ENCODE measurements around the gene SLC22A23. TPM values are rescaled to one million over a fixed set of nuclear protein-coding genes. Genes with fewer than 3 reads are reported as not detected.

The SLC22A23 gene
- total RNA-seq, 1 donor from 2014 or later, result 19.2 TPM

GRCh38 chr6:3422435-3423070 lies 34.3 kb downstream of the SLC22A23 start:
- Histone ChIP-seq H3K4me1 (no peaks in the 10 kb centered on the region), H3K4me3 (no peak overlapping the region), H3K27me3 (no peaks in the 10 kb centered on the region), H3K9me3 (no peaks in the 10 kb centered on the region), H3K36me3 (no peaks in the 10 kb centered on the region), H3K27ac (no peak overlapping the region)
- TF ChIP-seq, protein P1, sequence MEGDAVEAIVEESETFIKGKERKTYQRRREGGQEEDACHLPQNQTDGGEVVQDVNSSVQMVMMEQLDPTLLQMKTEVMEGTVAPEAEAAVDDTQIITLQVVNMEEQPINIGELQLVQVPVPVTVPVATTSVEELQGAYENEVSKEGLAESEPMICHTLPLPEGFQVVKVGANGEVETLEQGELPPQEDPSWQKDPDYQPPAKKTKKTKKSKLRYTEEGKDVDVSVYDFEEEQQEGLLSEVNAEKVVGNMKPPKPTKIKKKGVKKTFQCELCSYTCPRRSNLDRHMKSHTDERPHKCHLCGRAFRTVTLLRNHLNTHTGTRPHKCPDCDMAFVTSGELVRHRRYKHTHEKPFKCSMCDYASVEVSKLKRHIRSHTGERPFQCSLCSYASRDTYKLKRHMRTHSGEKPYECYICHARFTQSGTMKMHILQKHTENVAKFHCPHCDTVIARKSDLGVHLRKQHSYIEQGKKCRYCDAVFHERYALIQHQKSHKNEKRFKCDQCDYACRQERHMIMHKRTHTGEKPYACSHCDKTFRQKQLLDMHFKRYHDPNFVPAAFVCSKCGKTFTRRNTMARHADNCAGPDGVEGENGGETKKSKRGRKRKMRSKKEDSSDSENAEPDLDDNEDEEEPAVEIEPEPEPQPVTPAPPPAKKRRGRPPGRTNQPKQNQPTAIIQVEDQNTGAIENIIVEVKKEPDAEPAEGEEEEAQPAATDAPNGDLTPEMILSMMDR (IDR thresholded peaks at IDR 0.05), result no peak
- intact Hi-C loops (cut with DNase I), result no loop called here
- DNase-seq, result no peak
- no peak for ATAC-seq

- no peaks in the 10 kb centered on the region for H3K27me3 ChIP-seq
- no peaks in the 10 kb centered on the region for H3K9me3 ChIP-seq
- intact Hi-C loops (cut with DNase I), result no loop called here
- no peak for DNase-seq
- H3K27ac ChIP-seq, result no peak overlapping the region
- H3K36me3 ChIP-seq, result no peaks in the 10 kb centered on the region
- TF ChIP-seq, protein P1 (IDR thresholded peaks at IDR 0.05), result no peak
- no peaks in the 10 kb centered on the region for H3K4me1 ChIP-seq
- ATAC-seq, result no peak
- H3K4me3 ChIP-seq, result no peak overlapping the region
Measured at GRCh38 chr6:3421791-3422434, 34.9 kb downstream of the SLC22A23 start.

- intact Hi-C loops (cut with DNase I), result no loop called here
- Histone ChIP-seq H3K9me3 (no peaks in the 10 kb centered on the region), H3K36me3 (no peaks in the 10 kb centered on the region), H3K4me1 (no peaks in the 10 kb centered on the region), H3K27me3 (no peaks in the 10 kb centered on the region), H3K27ac (no peak overlapping the region), H3K4me3 (no peak overlapping the region)
- ATAC-seq (no peak), DNase-seq (no peak)
- TF ChIP-seq, protein P1 (IDR thresholded peaks at IDR 0.05), result no peak
Measured at GRCh38 chr6:3421143-3421542, 35.7 kb downstream of the SLC22A23 start.

- no peak for DNase-seq
- TF ChIP-seq, protein P1 (IDR thresholded peaks at IDR 0.05), result no peak
- Histone ChIP-seq H3K9me3 (no peaks in the 10 kb centered on the region), H3K4me1 (peaks cover 4% of the 10 kb centered on the region), H3K4me3 (no peak overlapping the region), H3K27me3 (no peaks in the 10 kb centered on the region), H3K36me3 (no peaks in the 10 kb centered on the region), H3K27ac (peak overlapping the region; percentile 6)
- peak; percentile 44 for ATAC-seq
- intact Hi-C loops (cut with DNase I), result no loop called here
Measured at GRCh38 chr6:3419624-3420272, 37.1 kb downstream of the SLC22A23 start.

- peak; percentile 53 for ATAC-seq
Measured at GRCh38 chr6:3418496-3419060, 38.3 kb downstream of the SLC22A23 start.

More at GRCh38 chr6:3418496-3419060, 38.3 kb downstream of the SLC22A23 start:
- no peak for DNase-seq
- TF ChIP-seq, protein P1 (IDR thresholded peaks at IDR 0.05), result no peak
- H3K27ac ChIP-seq, result peak overlapping the region; percentile 14
- H3K9me3 ChIP-seq, result no peaks in the 10 kb centered on the region
- H3K4me3 ChIP-seq, result no peak overlapping the region
- H3K4me1 ChIP-seq, result peaks cover 9% of the 10 kb centered on the region
- H3K27me3 ChIP-seq, result no peaks in the 10 kb centered on the region
- no peaks in the 10 kb centered on the region for H3K36me3 ChIP-seq
- intact Hi-C loops (cut with DNase I), result no loop called here
